Lower leg skin (tissue), 3 donors: ENCODE results near the gene ADAMTS17.

Experiments used
- CTCF ChIP-seq, 3 donors: fragments of 450-650 bp; IDR thresholded peaks; one replicate each; pipeline ENCODE4 v1.5.1; 2016; ENCODE audit warnings: antibody characterized with exemption in 3 of 3, mild to moderate bottlenecking in 3 of 3, moderate library complexity in 2 of 3
- POLR2A ChIP-seq, 2 donors: fragments of 450-650 bp; IDR thresholded peaks; one replicate each; pipeline ENCODE4 v1.6.1; 2016 to 2017; ENCODE audit warnings: antibody characterized with exemption in 2 of 2, mild to moderate bottlenecking in 1 of 2, moderate library complexity in 1 of 2

- TF ChIP-seq POLR2A (IDR thresholded peaks at IDR 0.05) (no peak), CTCF (IDR thresholded peaks at IDR 0.05) (no peak)
These were observed 96.8 kb downstream of the ADAMTS17 start for GRCh38 chr15:100244796-100245486.
